ENCODE measurements around the gene SNTB2. TPM values are rescaled to one million over a fixed set of nuclear protein-coding genes. Genes with fewer than 3 reads are reported as not detected.

The SNTB2 gene
- total and polyA plus RNA-seq, 2 donors (not counting 1 experiment from before 2014, with no cell fraction given) = 51.8 to 63.3 TPM

GRCh38 chr16:69346683-69347082 is 159.7 kb downstream of the SNTB2 start:
- H3K9me3 ChIP-seq (ENCODE audit: control insufficient read depth, insufficient read depth, low read depth, low read length) = no peaks in the 10 kb centered on the region
- no peak overlapping the region for H2AFZ ChIP-seq (ENCODE audit: low read length)
- H3K4me1 ChIP-seq (ENCODE audit: control insufficient read depth, extremely low read depth, insufficient read depth, low read length) = no peaks in the 10 kb centered on the region
- H3K9ac ChIP-seq (ENCODE audit: insufficient read depth, low read length) = no peak overlapping the region
- H3K79me2 ChIP-seq (ENCODE audit: control insufficient read depth, insufficient read depth, low read length) = peaks cover 3% of the 10 kb centered on the region
- no peak overlapping the region for H3K27ac ChIP-seq (ENCODE audit: insufficient read depth, low read length)
- no peak for TF ChIP-seq EZH2 (IDR thresholded peaks at IDR 0.05; ENCODE audit: low read length, missing control alignments)
- no peak for TF ChIP-seq CTCF (conservative IDR thresholded peaks at IDR 0.05 in 1 of 2, IDR thresholded peaks at IDR 0.05 in 1 of 2; ENCODE audit: low read depth in 1 of 2, low read length in 2 of 2)
- H3K4me2 ChIP-seq (ENCODE audit: extremely low read depth, insufficient read depth, low read length) = no peak overlapping the region
- no peaks in the 10 kb centered on the region for H3K27me3 ChIP-seq (ENCODE audit: control insufficient read depth, insufficient read depth, low read length)
- DNase-seq (ENCODE audit: low read depth in 2 of 2) = no peak
- H4K20me1 ChIP-seq (ENCODE audit: control insufficient read depth, extremely low read depth, insufficient read depth, low read length) = no peaks in the 10 kb centered on the region
- H3K4me3 ChIP-seq (replicated peaks in 1 of 4; ENCODE audit: control extremely low read depth in 1 of 4, insufficient read depth in 1 of 4, low read depth in 3 of 4, low read length in 4 of 4) = no peak overlapping the region
- H3K36me3 ChIP-seq (ENCODE audit: control insufficient read depth, insufficient read depth, low read length) = peaks cover 9% of the 10 kb centered on the region

GRCh38 chr16:69348222-69348621 is 161.3 kb downstream of the SNTB2 start:
- peaks cover 6% of the 10 kb centered on the region for H3K36me3 ChIP-seq (ENCODE audit: control insufficient read depth, insufficient read depth, low read length)
- H3K9me3 ChIP-seq (ENCODE audit: control insufficient read depth, insufficient read depth, low read depth, low read length) = no peaks in the 10 kb centered on the region

GRCh38 chr16:69349536-69349935 is 162.6 kb downstream of the SNTB2 start:
- no peak for TF ChIP-seq EZH2 (IDR thresholded peaks at IDR 0.05; ENCODE audit: low read length, missing control alignments)
- no peak for TF ChIP-seq CTCF (conservative IDR thresholded peaks at IDR 0.05 in 1 of 2, IDR thresholded peaks at IDR 0.05 in 1 of 2; ENCODE audit: low read depth in 1 of 2, low read length in 2 of 2)
- Histone ChIP-seq H3K9ac (ENCODE audit: insufficient read depth, low read length) (no peak overlapping the region), H3K9me3 (ENCODE audit: control insufficient read depth, insufficient read depth, low read depth, low read length) (no peaks in the 10 kb centered on the region), H3K27ac (ENCODE audit: insufficient read depth, low read length) (no peak overlapping the region), H3K4me2 (ENCODE audit: extremely low read depth, insufficient read depth, low read length) (no peak overlapping the region), H3K4me1 (ENCODE audit: control insufficient read depth, extremely low read depth, insufficient read depth, low read length) (no peaks in the 10 kb centered on the region), H3K79me2 (ENCODE audit: control insufficient read depth, insufficient read depth, low read length) (no peaks in the 10 kb centered on the region), H3K36me3 (ENCODE audit: control insufficient read depth, insufficient read depth, low read length) (peaks cover 5% of the 10 kb centered on the region), H3K27me3 (ENCODE audit: control insufficient read depth, insufficient read depth, low read length) (no peaks in the 10 kb centered on the region), H2AFZ (ENCODE audit: low read length) (no peak overlapping the region), H3K4me3 (replicated peaks in 1 of 4; ENCODE audit: control extremely low read depth in 1 of 4, insufficient read depth in 1 of 4, low read depth in 3 of 4, low read length in 4 of 4) (no peak overlapping the region), H4K20me1 (ENCODE audit: control insufficient read depth, extremely low read depth, insufficient read depth, low read length) (no peaks in the 10 kb centered on the region)
- DNase-seq (ENCODE audit: low read depth in 2 of 2) = no peak

More at GRCh38 chr16:69348222-69348621, 161.3 kb downstream of the SNTB2 start:
- Histone ChIP-seq H3K4me1 (ENCODE audit: control insufficient read depth, extremely low read depth, insufficient read depth, low read length) (no peaks in the 10 kb centered on the region), H3K27ac (ENCODE audit: insufficient read depth, low read length) (no peak overlapping the region), H3K27me3 (ENCODE audit: control insufficient read depth, insufficient read depth, low read length) (no peaks in the 10 kb centered on the region), H4K20me1 (ENCODE audit: control insufficient read depth, extremely low read depth, insufficient read depth, low read length) (no peaks in the 10 kb centered on the region), H3K4me3 (replicated peaks in 1 of 4; ENCODE audit: control extremely low read depth in 1 of 4, insufficient read depth in 1 of 4, low read depth in 3 of 4, low read length in 4 of 4) (no peak overlapping the region), H2AFZ (ENCODE audit: low read length) (no peak overlapping the region), H3K9ac (ENCODE audit: insufficient read depth, low read length) (no peak overlapping the region), H3K79me2 (ENCODE audit: control insufficient read depth, insufficient read depth, low read length) (no peaks in the 10 kb centered on the region), H3K4me2 (ENCODE audit: extremely low read depth, insufficient read depth, low read length) (no peak overlapping the region)
- DNase-seq (ENCODE audit: low read depth in 2 of 2) = no peak
- TF ChIP-seq CTCF (conservative IDR thresholded peaks at IDR 0.05 in 1 of 2, IDR thresholded peaks at IDR 0.05 in 1 of 2; ENCODE audit: low read depth in 1 of 2, low read length in 2 of 2) = no peak
- TF ChIP-seq EZH2 (IDR thresholded peaks at IDR 0.05; ENCODE audit: low read length, missing control alignments) = no peak
